Measurements from ENCODE around the gene STRA6.

Gene STRA6

GRCh38 chr15:74207652-74208440, 5.3 kb upstream of the STRA6 start:
- no peak for DNase-seq (ENCODE audit: low read depth in 2 of 2)

GRCh38 chr15:74206801-74207281, 4.3 kb upstream of the STRA6 start:
- no peak for DNase-seq (ENCODE audit: low read depth in 2 of 2)

DNA sequence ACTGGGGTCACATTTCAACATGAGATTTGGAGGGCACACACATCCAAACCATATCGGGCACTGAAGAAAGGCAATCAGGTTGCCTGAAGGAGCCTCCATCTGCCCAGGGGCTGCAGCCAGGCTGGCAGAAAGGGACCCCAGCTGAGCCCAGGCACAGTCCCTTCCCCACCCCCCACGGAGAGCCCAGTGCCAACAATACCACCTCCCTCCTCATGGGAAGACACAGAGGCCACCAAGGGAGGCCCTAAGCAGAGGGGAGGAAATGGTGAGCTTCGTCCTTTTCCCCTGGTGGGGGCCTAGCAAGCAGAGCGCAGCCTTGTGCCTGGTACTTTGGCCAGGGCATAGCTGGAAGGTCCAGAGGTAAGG, 3.0 kb upstream of the STRA6 start:
- DNase-seq (ENCODE audit: low read depth in 2 of 2): no peak

GRCh38 chr15:74203914-74204431, 1.4 kb upstream of the STRA6 start:
- no peak for DNase-seq (ENCODE audit: low read depth in 2 of 2)

GRCh38 chr15:74201710-74202420, 722 bp downstream of the STRA6 start:
- DNase-seq (ENCODE audit: low read depth in 2 of 2): no peak

- no peak for DNase-seq (ENCODE audit: low read depth in 2 of 2)
These were observed 1.6 kb downstream of the STRA6 start for GRCh38 chr15:74200871-74201419.

GRCh38 chr15:74200412-74200815, 2.2 kb downstream of the STRA6 start:
- no peak for DNase-seq (ENCODE audit: low read depth in 2 of 2)

DNA sequence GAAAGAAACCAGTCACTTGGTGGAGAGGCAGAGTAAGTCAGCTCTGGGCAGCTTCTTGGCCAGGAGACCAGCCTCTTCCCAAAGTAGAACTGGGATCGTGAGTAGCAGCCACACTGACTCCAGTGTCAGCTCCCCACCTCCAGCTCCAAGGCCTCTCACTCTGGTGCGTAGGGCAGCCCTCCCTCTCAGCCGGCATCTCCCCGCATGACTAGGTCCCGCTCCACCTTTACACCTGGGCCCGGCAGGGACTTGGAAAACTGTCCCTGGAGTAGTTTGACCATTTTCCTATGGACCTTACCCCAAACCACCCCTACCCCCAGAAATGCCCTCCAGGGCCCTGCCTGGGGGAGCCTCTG, 3.3 kb downstream of the STRA6 start:
- no peak for DNase-seq (ENCODE audit: low read depth in 2 of 2)

- DNase-seq (ENCODE audit: low read depth in 2 of 2): no peak
These were observed 5.2 kb downstream of the STRA6 start for GRCh38 chr15:74197176-74197965.

- DNase-seq (ENCODE audit: low read depth in 2 of 2): no peak
These were observed 6.4 kb downstream of the STRA6 start for GRCh38 chr15:74196175-74196574.

DNA sequence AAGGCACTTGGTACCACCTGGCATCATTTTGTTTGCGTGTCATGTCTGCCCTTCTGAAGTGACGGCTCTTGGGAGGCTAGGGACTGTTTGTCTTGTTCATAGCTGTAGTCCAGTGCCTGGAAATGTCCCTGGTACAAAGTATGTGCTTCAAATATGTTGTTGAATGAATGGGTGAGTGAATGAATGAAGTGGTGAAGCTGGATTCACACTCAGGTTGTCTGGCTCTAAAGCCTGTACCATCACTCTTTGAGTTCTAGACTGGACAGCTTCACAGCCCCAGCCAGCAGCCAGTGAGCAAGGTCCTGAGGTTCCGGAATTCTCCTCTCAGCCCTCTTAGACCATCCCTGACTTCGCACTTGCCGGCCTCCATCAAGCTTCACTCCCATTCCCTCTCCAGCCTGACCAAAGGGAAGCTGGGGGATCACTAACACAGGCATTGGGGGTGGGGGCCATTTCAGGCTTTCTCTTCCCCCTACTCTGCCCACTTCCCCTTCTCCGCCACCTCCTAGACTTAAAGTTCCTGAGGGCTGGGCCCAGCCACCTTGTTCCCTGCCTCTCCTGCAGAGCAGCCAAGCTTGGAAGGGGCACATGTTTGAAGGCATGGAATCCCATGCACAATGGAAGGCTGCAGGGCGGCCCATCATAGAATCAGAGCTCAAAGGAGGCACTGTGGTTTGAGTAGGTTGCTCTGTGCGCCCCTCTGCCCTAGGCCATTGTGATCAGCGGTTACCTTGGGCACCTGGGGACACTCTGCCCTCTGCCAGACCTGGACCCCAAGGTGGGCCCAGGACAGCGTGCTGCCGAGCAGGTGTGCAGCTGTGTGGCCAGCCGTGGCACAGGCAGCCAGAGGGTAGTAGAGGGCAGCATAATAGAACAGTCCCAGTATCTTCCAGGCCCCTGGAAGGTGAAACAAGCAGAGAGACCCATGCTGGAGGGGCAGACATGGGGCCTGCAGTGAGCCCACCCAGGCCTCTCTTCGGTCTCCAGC, 7.7 kb downstream of the STRA6 start:
- no peak for DNase-seq (ENCODE audit: low read depth in 2 of 2)

DNA sequence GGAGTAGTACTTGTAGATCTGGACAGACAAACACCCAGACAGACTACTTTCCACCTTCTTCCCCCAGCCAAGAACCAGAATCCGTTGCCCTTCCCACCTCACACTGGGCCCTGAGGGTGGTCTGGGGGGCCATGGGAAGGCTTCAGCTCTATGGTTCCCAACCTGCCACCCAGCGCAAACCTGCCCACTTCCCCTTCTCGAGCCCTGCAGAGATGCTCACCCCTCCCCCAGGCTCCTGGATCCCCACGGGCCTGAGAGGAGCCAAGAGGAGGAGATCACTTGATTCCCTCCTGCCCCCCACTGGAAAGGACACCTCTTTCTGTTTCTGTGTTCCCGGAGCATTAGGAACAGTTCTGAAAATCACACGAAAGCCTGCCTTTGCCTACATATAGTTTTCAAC, 8.7 kb downstream of the STRA6 start:
- DNase-seq (ENCODE audit: low read depth in 2 of 2): no peak

DNA sequence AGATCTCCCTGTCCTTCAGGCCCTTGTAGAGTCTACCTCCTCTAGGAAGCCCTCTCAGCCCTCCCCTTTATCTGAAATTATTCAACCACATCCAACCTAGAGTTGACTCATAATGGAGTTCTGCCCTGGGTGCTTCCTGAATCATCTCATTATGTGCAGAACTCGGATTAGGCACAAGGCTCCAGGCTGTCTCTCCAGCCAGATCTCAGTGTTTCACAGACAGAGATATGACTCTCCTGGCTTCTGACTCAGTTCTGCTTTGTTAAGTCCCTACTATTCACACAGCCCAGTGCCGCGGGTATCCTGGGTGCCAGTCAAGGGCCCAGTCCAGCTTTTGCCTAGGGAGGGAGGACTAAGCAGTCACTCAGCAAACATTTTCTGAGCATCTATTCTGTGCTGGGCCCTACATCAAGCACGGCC, 9.3 kb downstream of the STRA6 start:
- DNase-seq (ENCODE audit: low read depth in 2 of 2): no peak

DNA sequence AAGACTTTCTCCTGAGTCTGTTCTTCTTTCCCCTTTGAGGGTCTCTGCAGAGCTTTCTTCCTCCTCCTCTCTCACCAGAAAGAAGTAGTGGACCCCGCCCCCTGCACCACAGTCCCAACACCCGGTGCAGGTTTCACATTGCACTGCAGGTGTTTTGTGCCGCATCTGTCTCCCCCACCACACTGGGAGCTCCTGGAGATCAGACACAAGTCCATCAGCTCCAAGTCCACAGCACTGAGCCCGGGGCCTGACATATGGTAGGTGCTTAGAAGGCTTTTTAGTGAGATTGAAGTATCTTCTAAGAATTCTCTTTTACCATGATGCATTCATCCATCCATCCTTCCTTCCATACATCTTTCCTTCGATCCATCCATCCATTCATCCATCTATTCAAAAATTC, 9.8 kb downstream of the STRA6 start:
- DNase-seq (ENCODE audit: low read depth in 2 of 2): no peak

GRCh38 chr15:74191798-74192197, 10.8 kb downstream of the STRA6 start:
- DNase-seq (ENCODE audit: low read depth in 2 of 2): no peak

- DNase-seq (ENCODE audit: low read depth in 2 of 2): no peak
These were observed 14.4 kb downstream of the STRA6 start for GRCh38 chr15:74188216-74188615.

GRCh38 chr15:74185710-74186348, 16.8 kb downstream of the STRA6 start:
- DNase-seq (ENCODE audit: low read depth in 2 of 2): no peak

- no peak for DNase-seq (ENCODE audit: low read depth in 2 of 2)
These were observed 17.9 kb downstream of the STRA6 start for GRCh38 chr15:74184582-74185091.

GRCh38 chr15:74182131-74182530, 20.5 kb downstream of the STRA6 start:
- DNase-seq (ENCODE audit: low read depth in 2 of 2): no peak
